GM10266 (cell line): ENCODE measurements around the gene TMEM14A.

ENCODE experiments used
- DNase-seq: peaks from one replicate; pipeline ENCODE4 v3.0.0; 2012; ENCODE audit errors: extremely low spot score
- TF ChIP-seq, protein P1 (sequence below): IDR thresholded peaks from 2 replicates; pipeline ENCODE4 v1.5.1; 2012; ENCODE audit warnings: mild to moderate bottlenecking, low read depth; ENCODE audit not compliant: control insufficient read depth, insufficient read depth; ENCODE audit errors: missing control alignments

TMEM14A gene, protein sequence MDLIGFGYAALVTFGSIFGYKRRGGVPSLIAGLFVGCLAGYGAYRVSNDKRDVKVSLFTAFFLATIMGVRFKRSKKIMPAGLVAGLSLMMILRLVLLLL

DNA sequence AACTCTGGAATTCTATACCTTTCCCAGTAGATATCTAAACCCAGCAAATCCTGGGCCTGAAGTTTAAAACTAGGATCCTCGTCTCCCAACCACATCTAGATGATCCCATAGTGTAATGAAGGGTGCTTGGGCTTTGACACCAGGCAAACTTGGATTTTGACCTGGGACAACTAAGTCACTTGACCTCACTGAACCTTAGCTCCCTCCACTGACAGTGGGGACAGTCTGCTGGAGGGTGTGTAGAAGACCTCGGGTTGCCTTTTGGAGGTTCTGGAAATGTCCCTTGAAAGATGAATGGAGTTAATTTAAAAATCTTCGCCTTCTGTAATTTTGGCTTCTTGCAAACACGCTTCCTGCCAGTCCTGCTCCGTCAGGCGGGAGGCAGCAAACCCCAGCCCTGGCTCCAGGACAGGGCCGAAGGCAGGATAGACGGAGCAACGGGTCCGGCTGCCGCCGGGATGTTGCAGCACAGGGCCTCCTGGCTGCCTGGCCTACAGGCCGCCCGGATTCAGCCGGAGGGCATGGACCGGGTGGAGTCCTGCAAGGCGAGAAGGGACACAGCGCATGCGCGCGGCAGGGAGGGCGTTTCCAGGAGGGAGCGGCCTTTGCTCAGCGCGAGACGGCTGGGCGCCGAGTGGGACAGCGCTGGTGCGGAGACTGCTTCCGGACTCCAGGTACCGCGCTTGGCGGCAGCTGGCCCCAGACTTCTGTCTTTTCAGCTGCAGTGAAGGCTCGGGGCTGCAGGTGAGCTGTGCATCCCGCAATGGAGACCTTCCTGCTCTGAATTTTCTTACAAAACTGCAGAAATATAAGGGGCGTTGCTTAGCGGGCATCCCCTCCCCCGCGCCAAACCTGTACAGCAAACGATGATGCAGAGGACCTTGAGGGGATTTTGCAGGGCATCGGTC is at the start of gene TMEM14A:
Gene TMEM14A, plus strand, starts transcription at position 612 of the 908 bp plus-strand sequence. CDS start 5,990 bp downstream, outside the sequence.
- TF ChIP-seq, protein P1, sequence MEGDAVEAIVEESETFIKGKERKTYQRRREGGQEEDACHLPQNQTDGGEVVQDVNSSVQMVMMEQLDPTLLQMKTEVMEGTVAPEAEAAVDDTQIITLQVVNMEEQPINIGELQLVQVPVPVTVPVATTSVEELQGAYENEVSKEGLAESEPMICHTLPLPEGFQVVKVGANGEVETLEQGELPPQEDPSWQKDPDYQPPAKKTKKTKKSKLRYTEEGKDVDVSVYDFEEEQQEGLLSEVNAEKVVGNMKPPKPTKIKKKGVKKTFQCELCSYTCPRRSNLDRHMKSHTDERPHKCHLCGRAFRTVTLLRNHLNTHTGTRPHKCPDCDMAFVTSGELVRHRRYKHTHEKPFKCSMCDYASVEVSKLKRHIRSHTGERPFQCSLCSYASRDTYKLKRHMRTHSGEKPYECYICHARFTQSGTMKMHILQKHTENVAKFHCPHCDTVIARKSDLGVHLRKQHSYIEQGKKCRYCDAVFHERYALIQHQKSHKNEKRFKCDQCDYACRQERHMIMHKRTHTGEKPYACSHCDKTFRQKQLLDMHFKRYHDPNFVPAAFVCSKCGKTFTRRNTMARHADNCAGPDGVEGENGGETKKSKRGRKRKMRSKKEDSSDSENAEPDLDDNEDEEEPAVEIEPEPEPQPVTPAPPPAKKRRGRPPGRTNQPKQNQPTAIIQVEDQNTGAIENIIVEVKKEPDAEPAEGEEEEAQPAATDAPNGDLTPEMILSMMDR, result no peak
- peak; percentile 90 for DNase-seq

DNA sequence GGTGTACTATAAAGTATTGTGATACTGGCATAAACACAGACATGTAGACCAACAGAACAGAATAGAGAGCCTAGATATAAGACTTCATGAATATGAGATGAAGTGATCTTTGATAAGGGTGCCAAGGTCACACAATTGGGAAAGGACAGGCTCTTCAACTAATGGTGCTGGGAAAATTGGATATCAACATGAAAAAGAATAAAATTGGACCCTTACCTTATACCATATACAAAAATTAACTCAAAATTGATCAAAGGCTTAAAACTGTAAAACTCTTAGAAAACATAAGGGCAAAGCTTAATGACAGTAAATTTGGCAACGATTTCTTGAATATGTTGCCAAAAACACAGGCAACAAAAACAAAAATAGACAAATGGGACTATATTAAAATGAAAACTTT is 49.3 kb upstream of the TMEM14A start:
- DNase-seq, result no peak
- TF ChIP-seq, protein P1, result no peak

DNA sequence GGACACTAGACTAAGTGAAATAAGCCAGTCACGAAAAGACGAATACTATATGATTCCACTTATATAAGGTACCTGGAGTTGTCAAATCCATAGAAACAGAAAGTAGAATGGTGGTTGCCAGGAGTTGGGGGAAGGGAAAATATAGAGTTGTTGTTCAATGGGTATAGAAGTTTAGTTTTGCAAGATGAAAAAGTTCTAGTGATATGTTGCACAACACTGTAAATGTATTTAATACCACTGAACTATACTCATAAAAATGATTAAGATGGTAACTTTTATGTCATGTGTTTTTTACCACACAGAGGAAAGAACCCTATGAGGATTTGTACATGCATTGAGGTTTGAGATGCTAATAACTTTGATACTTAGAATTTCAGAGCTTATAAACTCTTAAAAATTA is 48.1 kb upstream of the TMEM14A start:
- TF ChIP-seq, protein P1, result no peak

DNA sequence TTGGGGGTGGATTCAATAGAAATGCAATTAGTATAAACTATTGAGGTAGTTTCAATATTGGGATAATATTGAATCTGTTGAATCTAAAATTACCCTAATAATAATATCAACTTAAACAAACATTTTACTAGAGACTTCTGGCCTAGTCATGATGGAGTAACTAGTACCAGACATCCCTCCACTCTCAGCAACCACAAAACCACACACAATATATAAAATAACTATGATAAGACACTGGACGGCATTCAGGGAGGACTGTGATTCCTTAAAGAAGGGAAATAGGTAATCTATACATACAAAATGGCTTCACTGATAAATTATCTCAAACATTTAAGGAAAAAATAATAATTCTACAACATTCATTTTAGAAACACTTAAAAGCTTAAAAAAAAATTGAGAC is 38.9 kb upstream of the TMEM14A start:
- no peak for DNase-seq
- TF ChIP-seq, protein P1, result no peak

More for the DNA sequence above, 48.1 kb upstream of the TMEM14A start:
- DNase-seq, result no peak

DNA sequence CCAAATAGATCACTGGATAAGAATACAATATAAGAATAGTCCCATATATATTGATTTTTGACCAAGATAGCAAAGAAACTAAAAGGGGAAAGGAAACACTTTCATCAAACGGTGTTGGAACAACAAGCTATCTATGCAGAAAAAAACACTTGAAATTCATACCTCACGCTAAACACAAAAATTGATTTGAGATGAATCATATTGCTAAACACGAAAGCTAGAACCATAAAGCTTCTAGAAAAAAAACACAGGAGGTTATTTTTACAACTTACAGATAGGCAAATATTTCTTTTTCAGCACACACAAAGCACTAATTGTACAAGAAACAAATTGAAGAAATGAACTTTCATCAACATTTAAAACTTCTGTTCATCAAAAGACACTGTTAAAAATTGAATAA is 36.7 kb upstream of the TMEM14A start:
- TF ChIP-seq, protein P1, result no peak
- no peak for DNase-seq

DNA sequence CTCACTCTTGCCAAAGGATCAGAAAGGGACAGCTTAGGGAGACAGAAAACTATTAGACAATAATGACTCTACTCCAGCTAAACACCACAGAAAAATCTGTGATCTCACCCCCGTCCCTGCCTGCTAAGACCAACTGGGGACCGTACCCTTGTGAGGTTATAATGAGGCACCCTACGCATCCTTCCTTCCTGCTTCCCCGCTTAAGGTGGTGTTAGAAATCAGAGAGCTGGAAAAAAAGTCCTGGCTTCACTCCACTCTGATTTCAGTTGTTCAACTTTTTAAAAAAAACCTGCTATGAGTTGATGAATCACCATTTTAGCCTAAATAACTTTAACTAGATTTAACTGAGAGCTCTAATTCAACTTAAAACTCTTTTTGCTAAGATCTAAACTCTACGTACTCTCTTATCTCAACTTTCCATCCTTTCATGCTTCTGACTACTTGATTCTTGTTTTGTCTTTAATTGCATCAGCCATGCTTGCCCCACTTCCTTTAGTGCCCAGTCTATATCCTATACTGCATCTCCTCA is 35.8 kb upstream of the TMEM14A start:
- no peak for DNase-seq
- TF ChIP-seq, protein P1, result no peak

DNA sequence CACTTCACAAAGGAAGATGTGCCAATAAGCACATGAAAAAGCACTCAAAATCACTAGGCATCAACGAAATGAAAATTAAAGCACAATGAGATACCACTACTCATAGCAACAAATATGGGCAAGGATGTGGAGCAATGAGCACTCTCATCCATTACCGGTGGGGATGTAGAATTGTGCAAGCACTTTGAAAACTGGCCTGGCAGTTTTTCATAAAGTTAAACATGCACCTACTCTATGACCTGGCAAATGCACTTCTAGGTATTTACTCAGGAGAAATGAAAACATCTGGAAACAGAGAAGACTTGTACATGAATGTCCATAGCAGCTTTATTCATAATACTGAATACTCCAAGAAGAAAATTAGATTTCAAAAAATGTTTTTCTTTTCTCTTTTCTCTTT is 34.1 kb upstream of the TMEM14A start:
- DNase-seq, result no peak
- TF ChIP-seq, protein P1, result no peak
